HG02852 (cell line): Measurements from ENCODE around the gene EXOC4.

Experiments used
- ATAC-seq: cut with Tn5 transposase; IDR thresholded peaks from one replicate; pipeline ENCODE4 v1.9.1; 2021; ENCODE audit warnings: mild to moderate bottlenecking, moderate library complexity; ENCODE audit not compliant: unreplicated experiment

EXOC4 gene

GRCh38 chr7:133654547-133654946, 401.7 kb downstream of the EXOC4 start:
- ATAC-seq = no peak

GRCh38 chr7:133662276-133662675, 409.4 kb downstream of the EXOC4 start:
- no peak for ATAC-seq

GRCh38 chr7:133662830-133663229, 410.0 kb downstream of the EXOC4 start:
- no peak for ATAC-seq

GRCh38 chr7:133664528-133664927, 411.6 kb downstream of the EXOC4 start:
- no peak for ATAC-seq

GRCh38 chr7:133668296-133669060, 415.6 kb downstream of the EXOC4 start:
- no peak for ATAC-seq

- ATAC-seq = no peak
Measured at GRCh38 chr7:133669061-133669455, 416.2 kb downstream of the EXOC4 start.

GRCh38 chr7:133670250-133670649, 417.4 kb downstream of the EXOC4 start:
- ATAC-seq = no peak

GRCh38 chr7:133672866-133673265, 420.0 kb downstream of the EXOC4 start:
- no peak for ATAC-seq

- no peak for ATAC-seq
Measured at GRCh38 chr7:133674079-133674763, 421.3 kb downstream of the EXOC4 start.

GRCh38 chr7:133675510-133676218, 422.8 kb downstream of the EXOC4 start:
- ATAC-seq = no peak

GRCh38 chr7:133676805-133677370, 424.0 kb downstream of the EXOC4 start:
- no peak for ATAC-seq

GRCh38 chr7:133678137-133678814, 425.4 kb downstream of the EXOC4 start:
- ATAC-seq = no peak

- no peak for ATAC-seq
Measured at GRCh38 chr7:133679977-133680376, 427.1 kb downstream of the EXOC4 start.

GRCh38 chr7:133681529-133681928, 428.7 kb downstream of the EXOC4 start:
- ATAC-seq = no peak

GRCh38 chr7:133682364-133683181, 429.7 kb downstream of the EXOC4 start:
- no peak for ATAC-seq

GRCh38 chr7:133683182-133683454, 430.2 kb downstream of the EXOC4 start:
- ATAC-seq = no peak

GRCh38 chr7:133688483-133689239, 435.8 kb downstream of the EXOC4 start:
- no peak for ATAC-seq

GRCh38 chr7:133690740-133691139, 437.9 kb downstream of the EXOC4 start:
- ATAC-seq = no peak

GRCh38 chr7:133691727-133692610, 439.1 kb downstream of the EXOC4 start:
- no peak for ATAC-seq
